22Rv1 (cell line): ENCODE measurements around the gene DUSP9.

ENCODE experiments used
- ZFX ChIP-seq: fragments of 450-650 bp; IDR thresholded peaks from 2 replicates; pipeline ENCODE4 v1.6.1; 2017; ENCODE audit warnings: antibody characterized with exemption, borderline replicate concordance
- TF ChIP-seq, protein P1 (sequence below): fragments of 450-650 bp; IDR thresholded peaks from 2 replicates; pipeline ENCODE4 v1.5.1; 2017; ENCODE audit warnings: mild to moderate bottlenecking

- TF ChIP-seq, protein P1, sequence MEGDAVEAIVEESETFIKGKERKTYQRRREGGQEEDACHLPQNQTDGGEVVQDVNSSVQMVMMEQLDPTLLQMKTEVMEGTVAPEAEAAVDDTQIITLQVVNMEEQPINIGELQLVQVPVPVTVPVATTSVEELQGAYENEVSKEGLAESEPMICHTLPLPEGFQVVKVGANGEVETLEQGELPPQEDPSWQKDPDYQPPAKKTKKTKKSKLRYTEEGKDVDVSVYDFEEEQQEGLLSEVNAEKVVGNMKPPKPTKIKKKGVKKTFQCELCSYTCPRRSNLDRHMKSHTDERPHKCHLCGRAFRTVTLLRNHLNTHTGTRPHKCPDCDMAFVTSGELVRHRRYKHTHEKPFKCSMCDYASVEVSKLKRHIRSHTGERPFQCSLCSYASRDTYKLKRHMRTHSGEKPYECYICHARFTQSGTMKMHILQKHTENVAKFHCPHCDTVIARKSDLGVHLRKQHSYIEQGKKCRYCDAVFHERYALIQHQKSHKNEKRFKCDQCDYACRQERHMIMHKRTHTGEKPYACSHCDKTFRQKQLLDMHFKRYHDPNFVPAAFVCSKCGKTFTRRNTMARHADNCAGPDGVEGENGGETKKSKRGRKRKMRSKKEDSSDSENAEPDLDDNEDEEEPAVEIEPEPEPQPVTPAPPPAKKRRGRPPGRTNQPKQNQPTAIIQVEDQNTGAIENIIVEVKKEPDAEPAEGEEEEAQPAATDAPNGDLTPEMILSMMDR = no peak
- TF ChIP-seq ZFX = no peak
These were observed 9.6 kb upstream of the DUSP9 start for GRCh38 chrX:153637121-153638040.
